NCI-H1436 (cell line): ENCODE results near the gene PCSK9.

Experiments
- DNase-seq: peaks from one replicate; lab custom pipeline; 2025; lab: John Stamatoyannopoulos, UW

The PCSK9 gene

GRCh38 chr1:55044617-55045397 is 5.5 kb downstream of the PCSK9 start:
- no peak for DNase-seq

GRCh38 chr1:55045430-55045829 is 6.1 kb downstream of the PCSK9 start:
- DNase-seq = no peak

- no peak for DNase-seq
Measured at GRCh38 chr1:55046871-55047270, 7.5 kb downstream of the PCSK9 start.

GRCh38 chr1:55047611-55048010 is 8.3 kb downstream of the PCSK9 start:
- DNase-seq = no peak

- no peak for DNase-seq
Measured at GRCh38 chr1:55048453-55049270, 9.3 kb downstream of the PCSK9 start.

- no peak for DNase-seq
Measured at GRCh38 chr1:55049271-55049913, 10.0 kb downstream of the PCSK9 start.

- no peak for DNase-seq
Measured at GRCh38 chr1:55049914-55050278, 10.5 kb downstream of the PCSK9 start.

- no peak for DNase-seq
Measured at GRCh38 chr1:55050283-55050682, 10.9 kb downstream of the PCSK9 start.

- DNase-seq = no peak
Measured at GRCh38 chr1:55051169-55051568, 11.8 kb downstream of the PCSK9 start.

- no peak for DNase-seq
Measured at GRCh38 chr1:55051621-55052020, 12.3 kb downstream of the PCSK9 start.

- no peak for DNase-seq
Measured at GRCh38 chr1:55052221-55053142, 13.1 kb downstream of the PCSK9 start.

GRCh38 chr1:55053265-55053954 is 14.1 kb downstream of the PCSK9 start:
- DNase-seq = no peak

GRCh38 chr1:55054396-55054795 is 15.0 kb downstream of the PCSK9 start:
- DNase-seq = no peak

GRCh38 chr1:55055084-55055882 is 15.9 kb downstream of the PCSK9 start:
- no peak for DNase-seq

- DNase-seq = no peak
Measured at GRCh38 chr1:55055951-55056631, 16.7 kb downstream of the PCSK9 start.

GRCh38 chr1:55056632-55056992 is 17.3 kb downstream of the PCSK9 start:
- DNase-seq = no peak

GRCh38 chr1:55057270-55057955 is 18.1 kb downstream of the PCSK9 start:
- DNase-seq = no peak

- DNase-seq = no peak
Measured at GRCh38 chr1:55057956-55058298, 18.6 kb downstream of the PCSK9 start.
